ENCODE measurements around the gene NTSR1.

NTSR1 gene

GRCh38 chr20:62769346-62770071 lies 60.9 kb downstream of the NTSR1 start:
- no peak overlapping the region for H3K4me3 ChIP-seq (ENCODE audit: low read depth, low read length)
- no peak for TF ChIP-seq CTCF (IDR thresholded peaks at IDR 0.05; ENCODE audit: low read depth, low read length, missing control alignments)
- in situ Hi-C loops (cut with HindIII; ENCODE audit: low sequenced_read_pairs): no loop called here
- no peak for DNase-seq (ENCODE audit: low read depth)

DNA sequence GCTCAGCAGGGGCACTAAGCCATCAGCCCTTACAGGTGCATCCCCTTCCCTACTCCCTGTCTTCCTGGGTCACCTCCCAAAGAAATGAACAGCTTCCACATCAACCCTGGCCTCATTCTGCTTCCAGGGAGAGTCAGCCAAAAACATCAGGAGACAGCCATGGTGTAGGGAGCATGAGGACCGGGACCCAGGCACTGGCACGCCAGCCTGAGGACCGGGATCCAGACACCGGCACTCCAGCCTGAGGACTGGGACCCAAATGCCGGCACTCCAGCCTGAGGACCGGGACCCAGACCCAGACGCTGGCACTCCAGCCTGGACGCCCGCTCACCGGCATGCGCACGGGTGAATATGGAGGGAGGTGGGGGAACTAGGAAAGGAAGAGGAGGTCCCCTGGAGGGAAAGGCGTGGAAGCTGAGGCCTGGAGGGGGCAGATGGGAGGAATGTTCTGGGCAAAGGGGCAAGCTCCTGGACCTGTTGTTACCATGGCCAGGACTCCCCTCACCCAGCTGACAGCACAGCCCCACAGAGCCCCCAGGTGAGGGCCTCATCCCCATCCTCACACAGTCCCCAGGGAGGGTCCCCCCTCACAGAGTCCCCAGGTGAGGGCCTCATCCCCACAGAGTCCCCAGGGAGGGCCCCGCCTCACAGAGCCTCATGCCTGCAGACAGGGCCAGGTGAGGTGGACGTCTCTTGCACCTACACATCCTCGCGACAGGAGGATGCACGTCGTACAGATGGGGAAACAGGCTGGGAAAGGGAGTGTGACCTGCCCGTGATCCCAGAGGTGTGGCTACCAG lies 61.7 kb downstream of the NTSR1 start:
- no peak for DNase-seq (ENCODE audit: low read depth)
- H3K4me3 ChIP-seq (ENCODE audit: low read depth, low read length): no peak overlapping the region
- TF ChIP-seq CTCF (IDR thresholded peaks at IDR 0.05; ENCODE audit: low read depth, low read length, missing control alignments): no peak
- in situ Hi-C loops (cut with HindIII; ENCODE audit: low sequenced_read_pairs): no loop called here

GRCh38 chr20:62770916-62771315 lies 62.3 kb downstream of the NTSR1 start:
- in situ Hi-C loops (cut with HindIII; ENCODE audit: low sequenced_read_pairs): no loop called here
- no peak for DNase-seq (ENCODE audit: low read depth)
- no peak for TF ChIP-seq CTCF (IDR thresholded peaks at IDR 0.05; ENCODE audit: low read depth, low read length, missing control alignments)
- H3K4me3 ChIP-seq (ENCODE audit: low read depth, low read length): no peak overlapping the region

- in situ Hi-C loops (cut with HindIII; ENCODE audit: low sequenced_read_pairs): no loop called here
- DNase-seq (ENCODE audit: low read depth): no peak
- no peak for TF ChIP-seq CTCF (IDR thresholded peaks at IDR 0.05; ENCODE audit: low read depth, low read length, missing control alignments)
- H3K4me3 ChIP-seq (ENCODE audit: low read depth, low read length): no peak overlapping the region
These were observed 62.9 kb downstream of the NTSR1 start for GRCh38 chr20:62771396-62772102.

DNA sequence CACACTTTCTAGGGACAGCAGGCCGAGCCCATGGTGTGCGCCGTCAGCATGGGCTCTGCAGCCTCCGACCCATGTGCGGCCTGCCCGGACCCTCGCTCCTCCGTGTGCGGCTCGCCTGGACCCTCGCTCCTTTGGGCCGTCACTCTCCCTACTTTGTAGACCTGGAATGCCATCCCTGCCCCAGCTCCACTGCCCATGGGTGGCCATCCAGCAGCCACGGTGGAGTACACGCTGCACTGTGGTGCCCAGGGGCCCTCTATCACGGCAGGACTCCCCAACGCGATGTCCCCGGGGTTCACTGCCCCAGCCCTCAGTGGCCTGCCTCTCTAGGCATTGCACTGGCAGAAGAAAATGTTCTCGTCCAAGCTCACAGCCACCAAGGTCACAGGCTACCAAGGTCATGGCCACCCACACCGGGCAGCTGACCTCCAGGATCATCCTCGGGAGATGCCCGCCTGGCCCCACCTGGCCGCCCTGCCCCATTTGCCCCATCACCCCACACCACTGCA lies 63.5 kb downstream of the NTSR1 start:
- in situ Hi-C loops (cut with HindIII; ENCODE audit: low sequenced_read_pairs): no loop called here
- no peak for TF ChIP-seq CTCF (IDR thresholded peaks at IDR 0.05; ENCODE audit: low read depth, low read length, missing control alignments)
- DNase-seq (ENCODE audit: low read depth): no peak
- no peak overlapping the region for H3K4me3 ChIP-seq (ENCODE audit: low read depth, low read length)

DNA sequence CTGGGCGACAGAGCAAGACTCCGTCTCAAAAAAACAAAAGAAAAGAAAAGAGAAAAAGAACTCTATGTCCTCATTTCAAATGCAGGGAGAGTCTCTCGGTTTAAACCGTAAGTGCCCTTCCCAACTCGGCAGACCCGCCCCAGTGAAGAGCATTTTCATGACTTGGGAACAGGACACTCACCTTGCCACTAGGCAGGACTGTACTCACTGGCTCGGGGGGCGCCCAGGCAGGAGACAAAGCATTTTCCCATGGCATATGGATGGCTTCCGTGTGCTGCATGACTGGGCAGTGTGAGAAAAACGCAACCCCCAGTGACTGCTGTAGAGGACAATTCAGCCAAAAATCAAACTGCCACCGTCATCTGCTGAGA lies 64.0 kb downstream of the NTSR1 start:
- TF ChIP-seq CTCF (IDR thresholded peaks at IDR 0.05; ENCODE audit: low read depth, low read length, missing control alignments): no peak
- H3K4me3 ChIP-seq (ENCODE audit: low read depth, low read length): no peak overlapping the region
- DNase-seq (ENCODE audit: low read depth): no peak
- in situ Hi-C loops (cut with HindIII; ENCODE audit: low sequenced_read_pairs): no loop called here
